Measurements from ENCODE around the gene GUSB. TPM values are rescaled to one million over a fixed set of nuclear protein-coding genes. Genes with fewer than 3 reads are reported as not detected.

Gene GUSB
- total RNA-seq: 12.1 TPM in 2 replicates

DNA sequence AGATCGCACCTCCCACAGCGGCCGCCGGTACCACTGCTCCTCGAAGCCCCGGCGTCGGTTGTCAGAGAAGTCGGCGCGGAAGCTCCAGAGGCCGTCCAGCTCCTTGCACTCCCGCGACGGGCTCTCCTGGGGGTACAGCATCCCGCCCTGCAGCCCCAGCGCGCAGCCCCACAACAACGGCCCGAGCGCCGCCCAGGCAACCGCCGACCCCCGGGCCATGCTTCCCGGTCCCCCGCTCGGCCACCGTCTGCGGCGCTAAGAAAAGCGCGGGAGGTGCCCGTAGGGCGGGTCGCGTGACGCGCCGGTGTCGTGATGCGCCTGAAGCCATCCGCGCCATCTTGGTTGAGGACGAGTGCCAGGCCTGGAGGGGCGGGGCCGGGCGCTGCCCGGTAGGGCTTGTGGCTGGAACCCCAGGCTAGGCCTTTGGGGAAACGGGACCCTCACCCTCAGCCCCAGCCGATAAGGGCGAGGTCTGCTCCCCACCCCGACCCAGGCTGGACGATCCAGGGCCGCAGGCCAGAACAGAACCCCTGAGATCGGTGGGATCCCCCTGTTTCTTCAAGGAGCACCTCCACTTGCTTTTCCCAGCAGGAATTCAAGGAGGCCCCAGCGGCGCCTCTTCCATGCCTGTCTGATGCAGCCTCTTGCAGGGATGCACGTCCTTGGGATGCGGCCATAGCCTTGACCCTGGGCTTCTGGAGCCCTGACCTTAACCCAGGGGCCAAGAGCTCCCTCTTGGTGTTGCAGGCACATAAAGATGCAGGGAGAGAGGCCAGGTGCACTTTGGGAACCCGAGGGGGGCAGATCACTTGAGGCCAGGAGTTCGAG lies at the start of gene GUSB:
TSS of gene GUSB (minus strand) at position 249 of the 828 bp plus-strand sequence. CDS start at position 219, 30 bp downstream.

Other genes starting within 250 kb of the GUSB start
- 9.5 and 11.2 TPM in 2 replicates for gene VKORC1L1, start 109.1 kb downstream of the GUSB start, total RNA-seq
- 75.4 and 82.2 TPM in 2 replicates for gene ASL, start 93.6 kb upstream of the GUSB start, total RNA-seq
- gene CRCP, start 132.6 kb upstream of the GUSB start, total RNA-seq: 24.1 and 46.4 TPM in 2 replicates
- gene TPST1, start 223.1 kb upstream of the GUSB start, total RNA-seq: 32.4 and 32.6 TPM in 2 replicates